Kidney capillary endothelial cell (primary cell): ENCODE measurements around the gene OSBP2.
A peak's percentile ranks its signal among the peaks of the same experiment; 100 is the strongest.

Experiments
- DNase-seq: peaks from one replicate; pipeline ENCODE4 v3.0.0-alpha.2; 2018; ENCODE audit warnings: low spot score

The OSBP2 gene

GRCh38 chr22:30809086-30809485 lies 114.4 kb downstream of the OSBP2 start:
- DNase-seq = no peak

- no peak for DNase-seq
Measured at GRCh38 chr22:30810105-30810504, 115.4 kb downstream of the OSBP2 start.

- no peak for DNase-seq
Measured at GRCh38 chr22:30813936-30814335, 119.3 kb downstream of the OSBP2 start.

- DNase-seq = no peak
Measured at GRCh38 chr22:30816413-30816812, 121.7 kb downstream of the OSBP2 start.

- no peak for DNase-seq
Measured at GRCh38 chr22:30821381-30821780, 126.7 kb downstream of the OSBP2 start.

GRCh38 chr22:30821863-30822215 lies 127.2 kb downstream of the OSBP2 start:
- no peak for DNase-seq

- DNase-seq = no peak
Measured at GRCh38 chr22:30822216-30823014, 127.7 kb downstream of the OSBP2 start.

- no peak for DNase-seq
Measured at GRCh38 chr22:30823015-30823370, 128.3 kb downstream of the OSBP2 start.

GRCh38 chr22:30824096-30824495 lies 129.4 kb downstream of the OSBP2 start:
- DNase-seq = no peak

GRCh38 chr22:30824711-30825110 lies 130.0 kb downstream of the OSBP2 start:
- no peak for DNase-seq

GRCh38 chr22:30825711-30826505 lies 131.2 kb downstream of the OSBP2 start:
- no peak for DNase-seq

GRCh38 chr22:30826670-30827355 lies 132.1 kb downstream of the OSBP2 start:
- DNase-seq = no peak

- DNase-seq = no peak
Measured at GRCh38 chr22:30827646-30828045, 133.0 kb downstream of the OSBP2 start.

- DNase-seq = no peak
Measured at GRCh38 chr22:30828187-30829155, 133.8 kb downstream of the OSBP2 start.

- DNase-seq = peak; percentile 69
Measured at GRCh38 chr22:30829901-30830550, 135.4 kb downstream of the OSBP2 start.

GRCh38 chr22:30830907-30831306 lies 136.2 kb downstream of the OSBP2 start:
- DNase-seq = peak; percentile 80

GRCh38 chr22:30832407-30832987 lies 137.8 kb downstream of the OSBP2 start:
- no peak for DNase-seq

- no peak for DNase-seq
Measured at GRCh38 chr22:30833322-30833721, 138.6 kb downstream of the OSBP2 start.

- DNase-seq = no peak
Measured at GRCh38 chr22:30837531-30837930, 142.9 kb downstream of the OSBP2 start.

GRCh38 chr22:30838111-30838510 lies 143.4 kb downstream of the OSBP2 start:
- no peak for DNase-seq

GRCh38 chr22:30841273-30841672 lies 146.6 kb downstream of the OSBP2 start:
- no peak for DNase-seq
